ENCODE results near the gene BCL2L1.

GRCh38 chr20:31739550-31739977, 16.9 kb upstream of the BCL2L1 start:
- TF ChIP-seq CTCF (IDR thresholded peaks at IDR 0.05): no peak
- no peak for TF ChIP-seq ZFX (IDR thresholded peaks at IDR 0.05; ENCODE audit: borderline replicate concordance)

All from 22Rv1 (cell line).